Retina (tissue), 1 donor: ENCODE results near the gene SRRM3.
A peak's percentile ranks its signal among the peaks of the same experiment; 100 is the strongest.
"Not testable (repeated sequence)": the region's sequence is repeated elsewhere in the genome, so short reads cannot be mapped to it uniquely, and the experiment has no call there.

Experiments used
- DNase-seq: peaks from one replicate; pipeline ENCODE4 v3.0.0-alpha.2; 2016

Gene SRRM3

DNA sequence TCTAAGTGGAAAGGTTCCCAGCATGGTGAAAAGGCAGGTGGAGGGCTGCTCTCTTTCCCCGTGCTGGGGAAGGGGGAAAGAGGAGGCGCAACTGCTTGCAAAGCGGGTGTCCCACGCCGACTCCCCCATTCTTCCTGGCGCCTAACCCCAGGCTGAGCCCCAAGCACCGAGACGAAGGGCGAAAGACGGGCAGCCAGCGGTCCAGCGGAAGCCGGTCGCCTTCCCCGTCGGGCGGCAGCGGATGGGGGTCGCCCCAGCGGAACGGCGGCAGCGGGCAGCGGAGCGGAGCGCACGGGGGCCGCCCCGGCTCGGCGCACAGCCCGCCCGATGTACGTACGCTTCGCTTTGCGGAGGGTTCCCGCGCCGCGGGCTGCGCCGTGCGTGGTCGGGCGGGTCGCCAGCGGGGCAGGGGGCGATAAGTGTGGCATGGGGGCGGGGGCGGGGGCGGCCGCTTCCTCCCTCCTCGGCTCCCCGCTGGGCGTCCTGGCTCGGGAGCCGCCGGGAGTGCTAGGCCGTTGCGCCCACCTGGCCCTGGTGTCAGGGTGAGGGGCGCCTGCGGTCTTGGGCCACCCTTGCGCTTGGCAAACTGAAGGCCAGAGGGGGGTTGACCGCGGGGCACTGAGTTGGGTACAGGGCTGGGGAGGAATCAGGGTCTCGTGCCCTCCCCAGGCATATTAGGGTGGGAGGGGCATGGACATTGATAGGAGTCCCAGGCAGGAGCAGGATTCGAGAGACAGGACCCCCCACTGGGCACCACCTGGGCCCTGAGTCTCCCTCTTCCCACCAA lies 65.6 kb downstream of the SRRM3 start:
- DNase-seq, result no peak

DNA sequence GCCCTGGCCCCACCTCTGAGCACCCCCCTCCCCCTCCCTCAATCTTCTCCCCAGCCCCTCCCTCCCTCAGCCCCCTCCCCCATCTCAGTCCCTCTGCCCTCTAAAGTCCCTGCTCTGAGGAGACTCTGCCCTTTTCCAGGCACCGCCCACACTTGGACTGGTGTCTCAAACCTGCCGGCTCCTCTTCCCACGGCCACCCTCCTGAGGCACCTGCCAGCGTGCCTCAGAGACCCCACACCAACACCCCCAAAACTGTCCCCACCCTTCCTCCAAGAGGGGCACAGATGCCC lies 66.1 kb downstream of the SRRM3 start:
- DNase-seq, result no peak

- no peak for DNase-seq
Observed at GRCh38 chr7:76268376-76268775, 66.7 kb downstream of the SRRM3 start.

DNA sequence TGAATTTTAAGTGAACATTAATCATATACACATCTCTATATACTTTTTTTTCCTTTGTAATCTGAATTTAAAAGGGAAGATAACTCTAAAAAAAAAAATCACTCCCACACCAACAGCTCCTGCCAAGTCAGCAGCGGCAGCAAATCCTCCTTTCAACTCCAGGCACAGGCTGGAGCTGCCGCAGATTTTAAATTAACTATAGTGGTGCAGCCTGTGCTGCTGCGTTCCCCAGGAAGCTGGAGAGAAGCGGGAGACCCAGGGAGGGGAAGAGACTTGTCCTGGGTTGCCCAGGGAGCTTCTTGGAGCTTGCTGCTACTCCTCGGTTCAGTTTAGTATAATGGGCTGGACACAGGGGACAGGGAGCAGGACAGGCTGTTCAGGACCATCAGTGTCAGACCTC lies 68.2 kb downstream of the SRRM3 start:
- no peak for DNase-seq

GRCh38 chr7:76271384-76271783 lies 69.7 kb downstream of the SRRM3 start:
- DNase-seq, result not testable (repeated sequence)

DNA sequence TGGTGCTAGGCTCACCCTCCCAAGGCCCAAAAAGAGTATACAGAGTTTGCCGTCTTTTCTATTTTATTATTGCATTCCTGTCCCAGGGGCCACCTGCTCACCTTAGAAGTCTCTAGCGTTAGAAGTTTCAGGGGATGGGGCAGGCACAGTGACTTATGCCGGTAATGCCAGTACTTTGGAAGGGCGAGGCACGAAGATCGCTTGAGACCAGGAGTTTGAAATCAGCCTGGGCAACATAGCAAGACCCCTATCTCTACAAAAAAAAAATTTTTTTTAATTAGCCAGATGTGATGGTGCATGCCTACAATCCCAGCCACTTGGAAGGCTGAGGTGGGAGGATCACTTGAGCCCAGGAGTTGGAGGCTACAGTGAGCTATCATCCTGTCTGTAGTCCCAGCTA lies 70.4 kb downstream of the SRRM3 start:
- DNase-seq, result no peak

- no peak for DNase-seq
Observed at GRCh38 chr7:76272851-76273497, 71.3 kb downstream of the SRRM3 start.

DNA sequence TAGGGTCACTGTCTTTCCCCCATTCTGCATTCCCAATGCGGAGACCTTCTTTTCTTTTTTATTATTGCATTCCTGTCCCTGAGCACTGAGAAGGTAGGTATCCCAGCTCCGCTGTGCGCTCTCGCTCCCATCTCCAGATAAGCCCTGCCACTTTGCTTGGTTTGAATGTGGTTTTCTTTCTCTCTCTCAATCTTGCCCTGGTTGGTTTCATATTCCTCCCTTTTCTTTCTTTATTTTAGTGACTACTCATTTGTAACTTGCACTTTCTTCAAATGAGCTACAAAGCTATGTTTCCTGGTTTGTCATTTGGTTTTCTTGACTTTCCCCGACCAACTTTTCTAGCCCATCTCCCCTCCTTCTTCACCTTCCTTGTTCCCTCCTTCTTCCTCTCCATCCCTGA lies 71.8 kb downstream of the SRRM3 start:
- no peak for DNase-seq

- DNase-seq, result no peak
Observed at GRCh38 chr7:76278540-76278939, 76.8 kb downstream of the SRRM3 start.

DNA sequence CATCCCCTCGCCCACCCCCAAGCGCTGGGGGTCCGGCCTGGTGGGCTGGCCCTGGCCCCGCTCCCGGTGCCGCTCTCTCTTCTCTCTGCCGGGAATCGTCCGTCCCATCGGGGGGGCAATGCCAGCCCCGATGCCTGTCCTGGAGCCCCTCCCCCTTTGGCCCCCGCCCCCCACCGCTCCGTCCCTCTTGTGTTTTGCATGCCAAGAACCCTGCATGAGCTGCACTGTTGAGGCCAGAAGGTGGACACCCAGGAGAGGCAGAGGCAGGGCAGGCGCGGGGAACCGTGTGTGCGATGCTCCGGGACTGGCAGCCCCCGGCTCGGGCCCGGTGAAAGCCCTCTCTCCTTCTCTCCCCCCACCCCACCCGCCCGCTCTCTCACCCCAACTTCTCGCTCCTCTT lies 78.7 kb downstream of the SRRM3 start:
- DNase-seq, result no peak

DNA sequence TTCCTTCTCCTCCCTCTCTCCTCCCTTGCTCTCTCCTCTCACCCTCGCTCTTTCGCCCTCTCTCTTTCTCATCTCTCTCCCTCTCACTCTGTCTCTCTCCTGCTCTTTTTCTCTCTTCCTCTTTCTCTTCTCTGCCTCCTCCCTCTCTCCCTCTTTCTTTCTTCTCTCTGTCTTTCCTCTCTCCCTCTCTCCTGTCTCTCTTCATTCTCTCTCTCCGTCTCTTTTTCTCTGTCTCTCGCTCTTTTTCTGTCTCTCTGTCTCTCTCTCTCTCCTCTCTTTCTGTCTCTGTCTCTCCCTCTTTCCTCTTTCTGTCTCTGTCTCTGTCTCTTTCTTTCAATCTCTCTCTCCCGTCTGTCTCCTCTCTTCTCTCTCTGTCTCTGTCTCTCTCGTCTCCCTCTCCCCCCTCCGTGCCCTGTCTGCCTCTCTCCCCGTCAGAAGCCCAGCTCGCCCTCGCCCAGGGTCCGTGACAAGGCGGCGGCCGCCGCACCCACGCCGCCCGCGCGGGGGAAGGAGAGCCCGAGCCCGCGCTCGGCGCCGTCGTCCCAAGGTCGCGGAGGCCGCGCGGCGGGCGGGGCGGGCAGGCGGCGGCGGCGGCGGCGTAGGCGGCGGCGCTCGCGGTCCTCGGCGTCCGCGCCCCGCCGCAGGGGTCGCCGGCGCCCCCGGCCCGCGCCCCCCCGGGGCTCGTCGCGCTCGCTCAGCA lies 79.5 kb downstream of the SRRM3 start:
- no peak for DNase-seq

DNA sequence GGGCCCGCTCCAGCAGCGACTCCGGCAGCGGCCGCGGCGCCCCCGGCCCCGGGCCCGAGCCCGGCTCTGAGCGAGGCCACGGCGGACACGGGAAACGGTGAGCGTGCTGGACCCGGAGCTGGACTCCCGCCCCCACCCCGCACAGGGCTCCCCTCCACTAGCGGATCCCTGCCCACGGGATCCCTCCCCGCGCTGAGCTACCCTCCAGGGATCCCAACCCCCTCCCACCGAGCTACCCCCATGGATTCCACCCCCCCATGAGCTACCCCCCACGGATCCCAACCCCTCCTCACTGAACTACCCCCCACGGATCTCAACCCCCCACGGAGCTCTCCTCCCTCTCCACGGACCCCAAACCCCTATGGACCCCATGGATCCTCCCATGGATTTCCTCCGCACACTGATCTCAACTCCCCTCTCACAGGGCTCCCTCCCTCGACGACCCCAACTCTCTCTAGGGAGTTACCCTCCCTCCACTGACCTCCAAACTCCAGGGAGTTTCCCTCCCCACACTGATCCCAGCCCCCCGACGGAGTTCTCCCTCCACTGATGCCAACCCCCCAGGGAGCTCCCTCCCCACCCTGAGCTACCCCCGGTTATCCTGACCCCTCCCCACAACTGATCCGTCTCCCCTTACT lies 80.1 kb downstream of the SRRM3 start:
- DNase-seq, result no peak

DNA sequence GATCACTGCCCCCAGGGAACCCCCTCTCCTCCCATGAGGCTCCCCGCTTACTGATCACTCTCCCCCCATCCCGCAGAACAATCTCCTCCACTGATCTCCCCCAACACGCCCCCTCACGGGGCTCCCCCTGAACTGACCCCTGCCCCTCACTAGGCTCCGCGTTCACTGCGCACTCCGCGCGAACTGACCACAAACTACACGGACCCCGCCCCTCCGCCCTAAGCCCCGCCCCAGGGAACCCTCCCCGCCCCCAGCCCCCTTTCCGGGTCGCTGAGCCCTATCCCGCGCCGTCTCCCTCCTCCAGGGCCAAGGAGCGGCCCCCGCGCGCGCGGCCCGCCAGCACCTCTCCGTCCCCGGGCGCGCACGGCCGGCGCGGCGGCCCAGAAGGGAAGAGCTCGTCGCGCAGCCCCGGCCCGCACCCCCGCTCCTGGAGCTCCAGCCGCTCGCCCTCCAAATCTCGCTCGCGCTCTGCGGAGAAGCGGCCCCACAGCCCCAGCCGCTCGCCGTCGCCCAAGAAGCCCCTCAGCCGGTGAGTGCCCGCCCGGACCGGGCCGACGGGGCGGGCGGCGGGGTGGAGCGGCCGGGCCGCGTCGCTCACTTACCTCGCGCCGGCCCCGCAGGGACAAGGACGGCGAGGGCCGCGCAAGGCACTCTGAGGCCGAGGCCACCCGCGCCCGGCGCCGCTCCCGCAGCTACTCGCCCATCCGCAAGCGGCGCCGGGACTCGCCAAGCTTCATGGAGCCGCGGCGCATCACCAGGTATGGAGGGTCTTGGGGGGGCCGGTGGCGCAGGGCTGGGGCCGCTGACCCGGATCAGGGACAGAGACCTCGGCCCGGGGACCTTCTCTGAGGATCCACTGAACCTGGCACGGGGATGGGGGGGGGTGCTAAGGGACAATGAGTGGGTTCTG lies 80.9 kb downstream of the SRRM3 start:
- peak; percentile 50 for DNase-seq

DNA sequence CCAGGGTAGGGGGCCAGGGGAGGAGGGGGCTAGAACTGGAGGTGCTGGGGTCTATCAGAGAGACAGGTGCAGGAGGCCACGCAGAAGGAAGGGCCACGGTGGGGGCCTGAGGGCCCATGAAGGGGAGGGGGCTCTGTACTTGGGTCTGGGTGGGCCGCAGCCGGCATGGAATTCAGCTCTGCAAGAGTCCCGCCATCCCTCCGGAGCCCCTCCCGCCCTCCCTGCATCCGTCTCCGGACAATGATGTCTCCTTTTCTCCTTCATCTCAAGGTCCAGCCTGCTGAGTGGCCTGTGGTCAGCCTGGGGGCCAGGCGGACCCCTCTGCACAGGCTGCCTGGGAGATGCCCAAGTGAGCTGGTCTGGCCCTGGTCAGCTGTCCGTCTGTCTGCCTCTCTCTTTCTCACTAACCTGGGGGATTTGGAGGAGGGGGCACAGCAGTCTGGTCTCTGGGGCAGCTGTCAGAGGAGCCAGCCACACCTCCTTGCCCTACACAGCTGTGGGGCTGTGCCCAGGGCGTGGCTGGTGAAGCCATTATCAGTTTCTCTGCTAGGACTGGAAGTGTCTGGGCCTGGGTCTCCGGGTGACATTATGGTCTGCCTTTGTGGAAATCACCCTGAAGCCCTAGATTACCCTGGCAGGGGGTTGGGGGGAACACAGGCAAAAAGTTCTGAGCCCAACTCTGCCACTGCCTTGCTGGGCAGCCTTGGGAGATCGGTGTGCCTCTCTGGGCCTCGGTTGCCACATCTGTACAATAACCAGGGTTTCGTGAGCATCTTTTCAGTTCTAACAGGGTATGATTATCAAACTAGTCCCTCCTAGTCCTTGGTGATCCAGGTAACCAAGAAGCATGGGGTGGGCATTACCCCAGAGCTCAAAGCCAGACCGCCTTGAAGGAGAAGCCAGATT lies 81.8 kb downstream of the SRRM3 start:
- no peak for DNase-seq

DNA sequence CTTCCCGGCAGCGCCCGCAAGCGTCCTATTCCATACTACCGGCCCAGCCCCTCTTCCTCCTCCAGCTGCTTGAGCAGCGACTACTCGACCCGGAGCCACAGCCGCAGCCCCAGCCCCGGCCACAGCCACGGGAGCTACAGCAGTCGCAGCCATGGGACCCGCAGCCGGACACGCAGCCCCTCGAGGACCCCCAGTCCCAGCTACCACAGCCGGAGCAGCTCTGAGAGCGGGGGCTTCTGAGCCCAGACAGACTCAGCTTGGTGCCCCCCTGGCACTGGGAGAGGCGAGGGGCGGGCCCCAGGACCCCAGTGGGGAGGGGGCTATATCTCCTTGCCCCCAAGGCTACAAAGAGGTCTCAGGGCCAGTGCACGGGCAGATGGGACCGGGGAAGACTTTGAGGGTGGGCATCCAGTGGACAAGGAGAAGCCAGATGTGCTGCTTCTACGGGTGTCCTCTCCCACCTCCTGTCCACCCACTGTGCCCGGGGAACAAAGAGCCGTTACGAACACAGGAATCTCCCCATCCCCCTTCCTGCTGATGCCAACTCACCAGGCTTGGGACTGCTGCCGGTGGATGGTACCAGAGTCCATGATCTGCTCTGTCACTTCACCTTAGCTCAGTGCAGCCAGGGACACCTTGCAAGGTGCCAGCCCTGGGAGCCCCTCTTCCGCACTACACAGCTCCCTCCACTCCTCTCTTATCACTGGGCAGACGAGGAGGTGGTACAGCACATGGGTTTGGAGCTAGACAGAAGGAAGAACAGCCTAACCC lies 84.1 kb downstream of the SRRM3 start:
- no peak for DNase-seq

DNA sequence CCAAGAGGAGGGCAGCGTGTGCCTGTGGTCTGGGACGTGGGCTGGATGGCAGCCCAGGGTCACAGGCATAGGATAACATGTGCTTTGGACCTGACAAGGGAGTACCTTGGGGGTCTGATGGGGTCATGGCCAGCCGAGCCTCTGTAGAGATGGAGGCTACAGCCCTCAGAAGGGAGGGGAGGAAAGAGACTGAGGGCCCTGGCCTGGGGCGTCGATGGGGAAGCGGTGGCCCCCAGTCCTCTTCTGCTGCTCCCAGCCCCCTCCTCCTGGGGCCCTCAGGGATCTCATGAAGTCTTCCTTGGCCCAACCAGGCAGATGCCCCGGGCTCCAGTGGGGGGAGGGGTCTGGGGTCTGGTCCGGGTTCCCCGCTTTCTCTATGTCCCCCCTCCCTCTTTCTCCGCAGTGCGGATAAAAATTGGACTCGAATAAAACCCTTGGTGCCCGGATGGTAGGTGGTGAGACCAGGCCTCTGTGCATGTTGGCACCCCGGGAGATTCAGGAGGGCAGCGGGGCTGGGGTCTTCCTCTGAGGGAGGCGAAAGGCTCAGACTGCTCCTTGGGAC lies 85.2 kb downstream of the SRRM3 start:
- DNase-seq, result no peak

DNA sequence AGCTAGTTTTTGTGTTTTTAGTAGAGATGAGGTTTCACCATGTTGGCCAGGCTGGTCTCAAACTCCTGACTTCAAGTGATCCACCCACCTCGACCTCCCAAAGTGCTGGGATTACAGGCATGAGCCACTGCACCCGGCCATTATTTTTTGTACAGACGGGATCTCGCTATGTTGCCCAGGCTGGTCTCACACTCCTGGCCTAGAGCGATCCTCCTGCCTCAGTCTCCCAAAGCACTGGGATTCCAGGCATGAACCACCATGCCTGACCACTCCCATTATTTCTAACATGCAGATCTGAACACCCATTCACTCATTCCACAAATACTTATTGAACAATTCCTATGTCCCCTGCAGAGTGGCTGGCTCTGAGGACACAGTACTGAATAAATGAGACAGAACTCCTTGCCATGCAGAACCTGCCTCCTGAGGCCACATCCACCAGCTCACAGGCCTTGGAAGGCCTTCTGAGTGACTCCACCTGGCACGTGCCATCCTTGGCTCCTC lies 89.2 kb downstream of the SRRM3 start:
- DNase-seq, result not testable (repeated sequence)

DNA sequence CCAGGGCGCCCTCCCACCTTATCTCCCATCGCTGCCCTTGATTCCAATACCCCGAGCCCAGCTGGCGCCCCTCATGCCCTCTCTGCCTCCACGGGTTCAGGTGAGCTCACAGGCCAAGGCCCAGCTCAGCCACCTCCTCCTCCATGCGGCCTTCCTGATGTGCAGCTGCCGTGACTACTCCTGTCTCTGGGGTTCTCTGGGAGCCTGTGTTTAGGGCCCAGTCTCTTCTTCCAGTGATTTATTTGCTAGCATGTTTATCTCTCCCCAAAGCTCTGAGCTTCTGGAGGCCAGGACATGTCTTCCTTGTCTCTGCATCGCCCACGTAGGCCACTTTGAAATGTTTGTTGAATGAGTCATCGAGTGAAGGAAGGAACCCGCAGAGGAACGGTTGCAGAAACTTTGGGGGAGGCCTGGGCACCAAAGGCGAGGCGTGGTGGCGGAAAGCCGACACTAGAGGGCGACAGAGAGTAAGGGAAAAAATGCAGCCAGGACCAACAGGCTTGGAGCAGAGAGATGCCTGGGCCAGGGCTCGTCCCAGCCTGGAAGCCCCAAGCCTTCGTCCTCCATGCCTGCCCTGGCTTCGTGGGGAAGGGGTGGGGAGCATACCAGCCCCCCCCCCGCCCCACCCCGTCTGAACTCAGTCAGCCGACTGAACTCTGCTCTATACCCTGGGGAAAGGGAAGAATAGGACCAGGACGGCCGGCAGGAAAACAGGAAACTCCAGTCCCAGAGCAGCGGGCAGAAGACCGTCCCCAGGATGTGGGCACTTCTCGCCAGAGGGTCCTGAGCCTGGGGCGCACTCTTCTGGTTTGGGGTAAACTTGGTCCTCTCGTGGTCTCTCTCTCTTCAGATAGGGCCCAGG lies 89.9 kb downstream of the SRRM3 start:
- DNase-seq, result peak; percentile 94

DNA sequence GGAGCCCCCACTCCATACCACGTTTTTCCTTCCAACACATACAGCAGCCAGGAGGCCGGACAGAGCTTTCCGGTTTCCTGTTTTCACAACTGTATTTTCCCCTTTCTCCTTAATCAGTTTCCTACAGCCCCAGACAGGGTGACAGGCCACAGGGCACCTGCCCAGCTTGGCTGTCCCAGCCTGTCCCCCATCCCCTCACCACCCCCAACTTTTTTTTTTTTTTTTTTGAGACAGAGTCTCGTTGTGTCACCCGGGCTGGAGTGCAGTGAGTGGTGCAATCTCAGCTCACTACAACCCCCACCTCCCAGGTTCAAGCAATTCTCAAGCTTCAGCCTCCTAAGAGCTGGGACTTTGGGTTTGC lies 90.5 kb downstream of the SRRM3 start:
- DNase-seq, result no peak
